Spinal cord (tissue), 10 donors: ENCODE data around the gene FOXN3. TPM values are rescaled to one million over a fixed set of nuclear protein-coding genes. Genes with fewer than 3 reads are reported as not detected.

Experiments
- DNase-seq, 6 donors: peaks; one replicate each; pipeline versions ENCODE4 v3.0.0 to v3.0.0-alpha.2; 2013 to 2015; ENCODE audit warnings: low spot score in 6 of 6, low read depth in 4 of 6
- H3K27ac ChIP-seq: one replicate; pipeline ENCODE4 v1.5.1; 2013; ENCODE audit warnings: low read depth, low read length, control low read depth
- H3K27me3 ChIP-seq: one replicate; pipeline ENCODE4 v1.6.1; 2013; ENCODE audit warnings: low read length; ENCODE audit not compliant: control insufficient read depth, insufficient read depth
- H3K36me3 ChIP-seq: one replicate; pipeline ENCODE4 v1.6.1; 2013; ENCODE audit warnings: low read length; ENCODE audit not compliant: control insufficient read depth, insufficient read depth
- H3K4me1 ChIP-seq: one replicate; pipeline ENCODE4 v1.6.1; 2013; ENCODE audit warnings: low read length; ENCODE audit not compliant: control insufficient read depth, insufficient read depth
- H3K4me3 ChIP-seq: one replicate; pipeline ENCODE4 v1.5.1; 2013; ENCODE audit warnings: low read depth, low read length, control low read depth
- H3K9me3 ChIP-seq: one replicate; pipeline ENCODE4 v1.6.1; 2013; ENCODE audit warnings: low read length; ENCODE audit not compliant: control insufficient read depth, insufficient read depth
- WGBS: methylation state at CpG from one replicate; pipeline ENCODE4 v1.1.5; 2013; ENCODE audit warnings: missing lambda C conversion rate; ENCODE audit not compliant: insufficient coverage; 5-methylcytosine and 5-hydroxymethylcytosine counted together
- polyA plus RNA-seq, 2 donors: library from polyadenylated mRNA; unstranded; fragments of 120-200 nt; gene quantifications; one replicate each; pipeline ENCODE4 v1.2.1, GENCODE V29; 2013; ENCODE audit not compliant: insufficient read length in 2 of 2
- total RNA-seq, 2 donors: library from RNA; depleted of rRNA in 1 of 2; stranded (reverse); fragments of 120-200 nt in 1 of 2; fragments of >200 nt in 1 of 2; gene quantifications; one replicate each; pipeline versions ENCODE4 v1.2.3 to v1.2.4, GENCODE V29; 2013 to 2014
- donor health status: healthy.

The FOXN3 gene
- total and polyA plus RNA-seq, 4 donors = 37.8 to 56.8 (median 46.8) TPM

DNA sequence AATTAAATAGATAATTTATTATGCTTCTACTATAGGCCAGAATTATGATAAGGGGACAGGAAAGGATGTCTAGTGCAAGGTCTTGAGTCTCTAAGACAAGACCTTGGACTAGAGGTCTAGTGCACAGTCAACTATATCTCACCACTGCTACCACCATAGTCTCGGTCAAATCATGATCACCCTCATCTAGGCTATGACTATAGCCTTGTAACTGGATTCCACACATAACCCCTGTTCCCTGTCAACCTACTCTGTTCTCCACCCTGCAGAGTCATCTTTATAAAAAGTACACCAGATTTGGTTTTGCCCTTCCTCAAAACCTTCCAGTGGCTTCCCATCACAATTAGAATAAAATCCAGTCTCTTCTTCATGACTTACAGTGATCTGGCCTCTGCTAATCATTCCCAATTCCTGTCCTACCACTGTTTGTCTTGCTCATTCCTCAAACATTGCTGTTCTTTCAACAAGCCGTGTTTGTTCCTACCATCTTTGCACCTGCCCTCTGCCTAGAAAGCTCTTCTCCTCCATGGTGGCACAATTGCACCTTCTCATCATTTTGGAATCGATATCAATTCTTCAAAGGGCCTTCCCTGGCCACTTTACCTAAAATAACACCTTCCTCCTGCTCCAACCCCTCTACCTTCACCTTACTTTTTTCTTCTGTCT is 169.4 kb downstream of the FOXN3 start:
- WGBS = 93% methylated on average over 3 of the region's 3 CpGs
- no peak for DNase-seq
- H3K27me3 ChIP-seq = no peaks in the 10 kb centered on the region
- no peaks in the 10 kb centered on the region for H3K36me3 ChIP-seq
- H3K4me3 ChIP-seq = no peak overlapping the region
- H3K9me3 ChIP-seq = no peaks in the 10 kb centered on the region
- peaks cover 19% of the 10 kb centered on the region for H3K4me1 ChIP-seq
- no peak overlapping the region for H3K27ac ChIP-seq

DNA sequence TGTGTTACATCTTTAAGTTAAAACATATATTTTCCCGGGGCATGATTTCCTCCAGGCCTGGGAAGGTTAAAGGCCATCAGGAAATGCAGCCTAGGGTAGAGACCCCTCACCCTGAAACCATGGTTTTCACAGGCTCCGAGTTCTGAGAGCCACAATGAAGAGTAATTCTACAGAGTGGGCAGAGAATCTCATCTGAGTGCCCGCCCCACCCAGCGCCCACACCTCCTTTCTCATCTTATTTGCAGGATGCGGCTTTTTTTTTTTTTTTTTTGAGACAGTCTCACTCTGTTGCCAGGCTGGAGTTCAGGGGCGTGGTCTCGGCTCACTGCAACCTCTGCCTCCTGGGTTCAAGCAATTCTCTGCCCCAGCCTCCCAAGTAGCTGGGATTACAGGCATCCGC is 170.7 kb downstream of the FOXN3 start:
- H3K27me3 ChIP-seq = no peaks in the 10 kb centered on the region
- H3K4me1 ChIP-seq = peaks cover 26% of the 10 kb centered on the region
- no peak overlapping the region for H3K4me3 ChIP-seq
- no peaks in the 10 kb centered on the region for H3K36me3 ChIP-seq
- 75% methylated on average over 3 of the region's 8 CpGs for WGBS
- H3K9me3 ChIP-seq = no peaks in the 10 kb centered on the region
- DNase-seq = no peak
- H3K27ac ChIP-seq = no peak overlapping the region

- Histone ChIP-seq H3K9me3 (no peaks in the 10 kb centered on the region), H3K27me3 (no peaks in the 10 kb centered on the region), H3K36me3 (no peaks in the 10 kb centered on the region), H3K27ac (no peak overlapping the region), H3K4me3 (no peak overlapping the region), H3K4me1 (peaks cover 26% of the 10 kb centered on the region)
- DNase-seq = no peak
- WGBS = 50% methylated on average over 1 of the region's 9 CpGs
Measured at GRCh38 chr14:89245802-89246201, 171.2 kb downstream of the FOXN3 start.

DNA sequence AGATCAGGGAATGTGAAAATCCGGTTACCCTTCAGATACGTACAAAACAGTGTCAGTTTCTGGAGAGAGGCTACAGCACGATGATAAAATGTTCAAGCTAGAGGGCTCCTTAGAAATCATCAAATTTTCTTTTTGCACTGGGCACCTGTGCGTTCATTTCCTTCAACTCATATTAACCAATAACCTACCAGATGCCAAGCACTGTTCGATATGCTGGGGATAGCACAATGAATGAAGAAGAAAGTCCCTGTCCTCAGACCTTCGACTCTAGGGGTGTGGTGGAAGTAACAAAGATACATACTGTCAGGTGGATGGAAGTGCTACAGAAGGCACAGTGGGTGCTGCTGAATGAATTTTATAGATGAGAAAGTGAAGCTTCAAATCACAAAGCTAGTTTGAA is 172.3 kb downstream of the FOXN3 start:
- H3K4me1 ChIP-seq = peaks cover 26% of the 10 kb centered on the region
- WGBS = 91% methylated on average over 1 of the region's 6 CpGs
- no peaks in the 10 kb centered on the region for H3K36me3 ChIP-seq
- no peak for DNase-seq
- H3K4me3 ChIP-seq = no peak overlapping the region
- H3K27ac ChIP-seq = no peak overlapping the region
- no peaks in the 10 kb centered on the region for H3K9me3 ChIP-seq
- H3K27me3 ChIP-seq = no peaks in the 10 kb centered on the region

GRCh38 chr14:89243741-89244140 is 173.3 kb downstream of the FOXN3 start:
- no peaks in the 10 kb centered on the region for H3K36me3 ChIP-seq
- H3K27me3 ChIP-seq = no peaks in the 10 kb centered on the region
- peaks cover 19% of the 10 kb centered on the region for H3K4me1 ChIP-seq
- no peak overlapping the region for H3K4me3 ChIP-seq
- peak in 1 of 6 donors; percentile 76 for DNase-seq
- no peaks in the 10 kb centered on the region for H3K9me3 ChIP-seq
- peak overlapping the region; percentile 27 for H3K27ac ChIP-seq
- 70% methylated on average over 6 of the region's 6 CpGs for WGBS

- H3K4me3 ChIP-seq = no peak overlapping the region
- H3K4me1 ChIP-seq = peaks cover 21% of the 10 kb centered on the region
- DNase-seq = peak in 1 of 6 donors; percentile 46
- no CpG with 5 or more reads among the region's 4 CpGs for WGBS
- H3K36me3 ChIP-seq = no peaks in the 10 kb centered on the region
- H3K27me3 ChIP-seq = no peaks in the 10 kb centered on the region
- H3K27ac ChIP-seq = peak overlapping the region; percentile 27
- H3K9me3 ChIP-seq = no peaks in the 10 kb centered on the region
Measured at GRCh38 chr14:89243286-89243685, 173.7 kb downstream of the FOXN3 start.

DNA sequence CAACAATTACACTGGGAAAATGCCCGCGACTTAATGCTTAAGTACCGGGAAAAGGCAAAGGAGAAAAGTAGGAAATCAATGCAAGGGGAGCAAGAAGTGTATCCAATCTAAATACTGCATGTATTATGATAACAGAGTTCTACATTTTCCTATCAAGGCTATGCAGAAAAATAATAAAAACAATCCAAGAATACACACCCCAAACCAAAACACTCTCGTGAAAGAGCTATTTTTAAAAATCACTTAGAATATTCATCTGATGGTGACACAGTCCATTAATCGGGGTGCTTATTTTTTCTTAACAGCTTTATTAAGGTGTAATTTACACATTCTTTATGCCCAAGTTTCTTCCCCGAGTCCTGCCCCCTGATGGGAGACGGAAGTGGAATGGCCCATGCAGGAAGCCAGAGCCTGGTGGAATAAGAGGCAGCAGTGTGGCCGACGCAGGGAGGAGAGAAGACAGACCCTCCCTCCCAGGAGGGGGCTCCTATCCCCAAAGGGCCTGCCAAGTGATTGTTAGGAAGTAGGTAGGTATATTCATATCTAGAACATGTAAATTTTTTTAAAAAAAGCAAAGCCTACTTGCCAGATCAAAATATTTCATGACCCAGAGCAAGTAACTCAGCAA is 174.3 kb downstream of the FOXN3 start:
- Histone ChIP-seq H3K27ac (peak overlapping the region; percentile 61), H3K36me3 (no peaks in the 10 kb centered on the region), H3K4me1 (peaks cover 25% of the 10 kb centered on the region), H3K9me3 (no peaks in the 10 kb centered on the region), H3K27me3 (no peaks in the 10 kb centered on the region), H3K4me3 (no peak overlapping the region)
- no CpG with 5 or more reads among the region's 9 CpGs for WGBS
- DNase-seq = peak in 1 of 6 donors; percentile 62

DNA sequence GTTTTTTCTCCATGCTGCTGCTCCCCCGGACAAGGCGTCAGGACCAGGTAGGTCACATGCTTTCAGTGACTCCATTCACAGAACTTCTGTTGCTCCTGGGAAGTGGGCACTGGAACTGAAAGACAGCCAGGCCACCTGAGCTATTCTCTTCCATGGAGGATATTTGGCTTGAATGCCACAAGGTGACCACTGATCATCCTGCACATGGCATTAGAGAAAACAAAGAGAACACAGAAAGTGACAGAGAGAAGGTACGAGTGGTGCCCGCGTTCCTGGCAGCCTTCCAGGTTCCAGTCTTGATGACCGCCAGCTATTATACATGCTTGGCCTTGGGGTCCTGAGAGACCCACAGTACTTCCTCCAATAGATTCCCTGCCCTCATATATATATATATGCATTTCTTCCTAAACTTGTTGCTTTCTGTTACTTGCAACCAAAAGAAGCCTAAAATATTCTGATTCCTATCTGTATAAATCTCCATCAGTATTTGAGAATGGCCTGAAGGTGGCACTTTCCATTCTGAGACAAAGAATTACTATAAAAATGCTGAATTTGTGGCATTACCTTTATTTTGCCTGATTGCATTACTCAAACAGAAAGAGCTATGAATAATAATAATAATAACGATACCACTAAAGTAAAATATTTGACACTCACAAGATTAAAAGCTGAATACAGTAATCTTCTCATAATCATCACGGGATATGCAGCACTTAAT is 174.9 kb downstream of the FOXN3 start:
- peak in 1 of 6 donors; percentile 38 for DNase-seq
- Histone ChIP-seq H3K27ac (peak overlapping the region; percentile 61), H3K4me3 (no peak overlapping the region), H3K36me3 (no peaks in the 10 kb centered on the region), H3K9me3 (no peaks in the 10 kb centered on the region), H3K27me3 (no peaks in the 10 kb centered on the region), H3K4me1 (peaks cover 25% of the 10 kb centered on the region)
- WGBS = 63% methylated on average over 2 of the region's 8 CpGs

DNA sequence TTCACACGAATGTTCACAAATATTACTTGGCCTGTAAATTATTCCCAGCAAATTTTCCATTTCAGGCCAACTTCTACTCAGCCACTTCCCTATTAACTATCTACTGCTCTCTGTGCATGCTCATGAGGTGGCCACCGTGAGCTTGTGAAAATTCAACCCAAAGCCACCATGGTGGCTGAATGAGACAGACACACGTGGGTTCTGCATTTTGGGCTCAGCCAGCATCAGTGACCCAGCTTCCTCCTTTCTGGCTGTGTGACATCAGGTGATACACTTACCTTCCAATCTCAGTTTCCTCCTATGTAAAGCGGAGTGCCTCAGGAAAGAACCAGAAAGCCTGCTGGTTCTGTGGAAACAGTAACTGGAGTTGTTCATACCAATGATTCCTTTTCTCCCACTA is 175.8 kb downstream of the FOXN3 start:
- Histone ChIP-seq H3K4me3 (no peak overlapping the region), H3K4me1 (peaks cover 29% of the 10 kb centered on the region)
- 88% methylated on average over 3 of the region's 4 CpGs for WGBS

More for the DNA sequence above, 175.8 kb downstream of the FOXN3 start:
- Histone ChIP-seq H3K27ac (no peak overlapping the region), H3K27me3 (no peaks in the 10 kb centered on the region), H3K36me3 (no peaks in the 10 kb centered on the region), H3K9me3 (no peaks in the 10 kb centered on the region)
- no peak for DNase-seq
